H1 (cell line): Measurements from ENCODE around the gene KCNQ1. TPM values are rescaled to one million over a fixed set of nuclear protein-coding genes. Genes with fewer than 3 reads are reported as not detected.

Source experiments
- CTCF ChIA-PET: fragments of 300-600 bp; sonication (Branson Sonifier 250); formaldehyde crosslinking; loops from one replicate; lab custom pipeline; 2021; ENCODE audit not compliant: partially characterized antibody; lab: Charles Lee
- POLR2A ChIA-PET: fragments of 300-600 bp; sonication (Branson Sonifier 250); formaldehyde crosslinking; loops from one replicate; lab custom pipeline; 2021; ENCODE audit warnings: inconsistent platforms; ENCODE audit not compliant: partially characterized antibody; lab: Charles Lee
- DNase-seq, 2 experiments: peaks; one replicate each; pipeline versions ENCODE4 v3.0.0 to v3.0.0-alpha.2; 2010 to 2022; ENCODE audit warnings: low spot score in 2 of 2, low read depth in 1 of 2, mixed read lengths in 1 of 2
- FAIRE-seq: peaks from 2 replicates; lab custom pipeline; 2011; peaks lifted over from hg19 to GRCh38; lab: Jason Lieb, UNC
- H2AFZ ChIP-seq: 2 replicates; pipeline ENCODE4 v1.8.1; 2012; ENCODE audit warnings: low read length, inconsistent platforms
- H2AK5ac ChIP-seq: 2 replicates; pipeline ENCODE4 v1.6.1; 2013; ENCODE audit warnings: low read depth, low read length
- H2BK120ac ChIP-seq: replicated peaks from 2 replicates; pipeline ENCODE3; 2013; ENCODE audit warnings: low read depth, low read length, inconsistent platforms
- H2BK12ac ChIP-seq: 2 replicates; pipeline ENCODE4 v1.6.1; 2013; ENCODE audit warnings: low read depth, low read length
- H2BK15ac ChIP-seq: 2 replicates; pipeline ENCODE4 v1.6.1; 2013; ENCODE audit warnings: low read length
- H2BK20ac ChIP-seq: 2 replicates; pipeline ENCODE4 v1.6.1; 2013; ENCODE audit warnings: low read length
- H2BK5ac ChIP-seq: 2 replicates; pipeline ENCODE4 v1.6.1; 2013; ENCODE audit warnings: low read depth, low read length
- H3K14ac ChIP-seq: 2 replicates; pipeline ENCODE4 v1.6.1; 2013; ENCODE audit warnings: inconsistent platforms; ENCODE audit not compliant: insufficient read length
- H3K18ac ChIP-seq: 2 replicates; pipeline ENCODE4 v1.6.1; 2013; ENCODE audit warnings: low read length; ENCODE audit errors: extremely low read depth
- H3K23ac ChIP-seq: 2 replicates; pipeline ENCODE4 v1.6.1; 2013; ENCODE audit warnings: inconsistent platforms; ENCODE audit not compliant: insufficient read length
- H3K23me2 ChIP-seq: 2 replicates; pipeline ENCODE4 v1.6.1; 2013; ENCODE audit warnings: low read depth, low read length
- H3K27ac ChIP-seq: 2 replicates; pipeline ENCODE4 v1.6.1; 2011; ENCODE audit warnings: low read depth, low read length, inconsistent platforms
- H3K27me3 ChIP-seq, 4 experiments: replicated peaks in 1 of 4; 1 replicate in 1 of 4; 2 replicates in 3 of 4; pipeline versions ENCODE4 v1.6.1 to v1.8.1; 2011 to 2013; ENCODE audit warnings: low read length in 3 of 4, mild to moderate bottlenecking in 3 of 4, inconsistent platforms in 2 of 4, mixed read lengths in 2 of 4, moderate library complexity in 1 of 4; ENCODE audit not compliant: control insufficient read depth in 3 of 4, insufficient read depth in 3 of 4; ENCODE audit errors: extremely low read depth in 1 of 4
- H3K36me3 ChIP-seq, 4 experiments: 2 replicates each; pipeline versions ENCODE4 v1.6.1 to v1.8.1; 2011 to 2013; ENCODE audit warnings: mild to moderate bottlenecking in 4 of 4, low read length in 3 of 4, moderate library complexity in 2 of 4, control low read depth in 1 of 4, inconsistent platforms in 1 of 4; ENCODE audit not compliant: insufficient read depth in 4 of 4, control insufficient read depth in 2 of 4
- H3K4ac ChIP-seq: replicated peaks from 2 replicates; pipeline ENCODE3; 2013; ENCODE audit warnings: low read length, low read depth, mixed read lengths, inconsistent platforms; ENCODE audit not compliant: insufficient read length
- H3K4me1 ChIP-seq, 4 experiments: replicated peaks in 1 of 4; 1 replicate in 1 of 4; 2 replicates in 3 of 4; pipeline versions ENCODE4 v1.6.1 to v1.8.1; 2011 to 2013; ENCODE audit warnings: low read length in 3 of 4, inconsistent platforms in 2 of 4, mixed read lengths in 1 of 4; ENCODE audit not compliant: insufficient read depth in 4 of 4, control insufficient read depth in 3 of 4
- H3K4me2 ChIP-seq, 2 experiments: 2 replicates each; pipeline versions ENCODE4 v1.6.1 to v1.8.1; 2011 to 2013; ENCODE audit warnings: low read depth in 2 of 2, low read length in 2 of 2, control low read depth in 1 of 2, inconsistent platforms in 1 of 2, mild to moderate bottlenecking in 1 of 2; ENCODE audit not compliant: insufficient read depth in 1 of 2
- H3K4me3 ChIP-seq, 4 experiments: fragments of 200-600, 300-600 bp in 1 of 4; sonication (generic), shearing (Covaris generic), sonication (Bioruptor Twin) in 1 of 4; 2 replicates each; pipeline versions ENCODE4 v1.5.1 to v1.8.1; 2011 to 2016; ENCODE audit warnings: low read length in 4 of 4, low read depth in 3 of 4, control low read depth in 2 of 4, inconsistent platforms in 2 of 4, mild to moderate bottlenecking in 2 of 4, mixed read lengths in 1 of 4, moderate library complexity in 1 of 4; ENCODE audit not compliant: insufficient read depth in 2 of 4; ENCODE audit errors: extremely low read depth in 1 of 4
- H3K56ac ChIP-seq: replicated peaks from 2 replicates; pipeline ENCODE3; 2013; ENCODE audit warnings: low read depth, mild to moderate bottlenecking, mixed read lengths, low read length, inconsistent platforms; ENCODE audit not compliant: insufficient read length
- H3K79me1 ChIP-seq: 2 replicates; pipeline ENCODE4 v1.6.1; 2013; ENCODE audit warnings: low read depth, low read length, control low read depth
- H3K79me2 ChIP-seq, 2 experiments: 2 replicates each; pipeline versions ENCODE4 v1.6.1 to v1.8.1; 2012 to 2013; ENCODE audit warnings: low read length in 2 of 2, mild to moderate bottlenecking in 2 of 2, inconsistent platforms in 1 of 2; ENCODE audit not compliant: insufficient read depth in 2 of 2, control insufficient read depth in 1 of 2
- H3K9ac ChIP-seq, 4 experiments: replicated peaks in 1 of 4; 1 replicate in 1 of 4; 2 replicates in 3 of 4; pipeline versions ENCODE4 v1.6.1 to v1.8.1; 2011 to 2013; ENCODE audit warnings: low read depth in 3 of 4, low read length in 3 of 4, control low read depth in 2 of 4, mild to moderate bottlenecking in 2 of 4, moderate library complexity in 2 of 4, inconsistent platforms in 1 of 4; ENCODE audit errors: extremely low read depth in 1 of 4
- H3K9me3 ChIP-seq, 2 experiments: 2 replicates each; pipeline versions ENCODE4 v1.6.1 to v1.8.1; 2012 to 2013; ENCODE audit warnings: mild to moderate bottlenecking in 2 of 2, moderate library complexity in 2 of 2, control low read depth in 1 of 2, inconsistent platforms in 1 of 2, low read depth in 1 of 2, low read length in 1 of 2, mixed read lengths in 1 of 2; ENCODE audit not compliant: insufficient read depth in 2 of 2
- H4K20me1 ChIP-seq, 2 experiments: replicated peaks in 1 of 2; 2 replicates each; pipeline versions ENCODE3 to v1.8.1; 2011 to 2013; ENCODE audit warnings: inconsistent platforms in 2 of 2, low read length in 2 of 2, mild to moderate bottlenecking in 1 of 2; ENCODE audit not compliant: insufficient read depth in 2 of 2, control insufficient read depth in 1 of 2
- H4K5ac ChIP-seq: 2 replicates; pipeline ENCODE4 v1.6.1; 2013; ENCODE audit warnings: low read length, low read depth, mixed read lengths, inconsistent platforms; ENCODE audit not compliant: insufficient read length
- H4K8ac ChIP-seq: 2 replicates; pipeline ENCODE4 v1.8.0; 2013; ENCODE audit warnings: mild to moderate bottlenecking, moderate library complexity, low read length, inconsistent platforms; ENCODE audit not compliant: insufficient read depth; ENCODE audit errors: extremely low read depth
- H4K91ac ChIP-seq: replicated peaks from 2 replicates; pipeline ENCODE3; 2013; ENCODE audit warnings: low read length, mixed read lengths, inconsistent platforms; ENCODE audit not compliant: insufficient read length
- ASH2L ChIP-seq: fragments of 200-600, 300-600 bp; sonication (generic); IDR thresholded peaks from one replicate; pipeline ENCODE4 v1.7.1; 2017; ENCODE audit warnings: low read length
- ATF2 ChIP-seq: IDR thresholded peaks from 2 replicates; pipeline ENCODE4 v1.6.1; 2012; ENCODE audit warnings: low read length, inconsistent platforms
- JUN ChIP-seq: IDR thresholded peaks from 2 replicates; pipeline ENCODE4 v1.6.1; 2011; ENCODE audit warnings: low read depth, mild to moderate bottlenecking, improper control_type of control experiment, low read length
- KDM1A ChIP-seq: fragments of 200-600, 300-600 bp; sonication (generic); IDR thresholded peaks from 2 replicates; pipeline ENCODE4 v1.7.1; 2016; ENCODE audit warnings: mild to moderate bottlenecking, low read length, borderline replicate concordance
- RAD21 ChIP-seq, 2 experiments: IDR thresholded peaks in 1 of 2; conservative IDR thresholded peaks in 1 of 2; 2 replicates each; pipeline ENCODE4 v1.6.1; 2011; ENCODE audit warnings: low read depth in 2 of 2, low read length in 2 of 2, improper control_type of control experiment in 1 of 2, inconsistent platforms in 1 of 2, mild to moderate bottlenecking in 1 of 2, moderate library complexity in 1 of 2
- RBBP5 ChIP-seq: IDR thresholded peaks from 2 replicates; pipeline ENCODE4 v1.7.1; 2012; ENCODE audit warnings: low read depth, mild to moderate bottlenecking, inconsistent platforms, low read length, moderate library complexity, borderline replicate concordance
- RXRA ChIP-seq: IDR thresholded peaks from 2 replicates; pipeline ENCODE4 v1.6.1; 2011; ENCODE audit warnings: low read depth, mild to moderate bottlenecking, low read length, moderate library complexity; ENCODE audit not compliant: insufficient read depth
- SP4 ChIP-seq: IDR thresholded peaks from 2 replicates; pipeline ENCODE4 v1.6.1; 2012; ENCODE audit warnings: low read length, inconsistent platforms
- TAF1 ChIP-seq: IDR thresholded peaks from 2 replicates; pipeline ENCODE4 v1.6.1; 2011; ENCODE audit warnings: mild to moderate bottlenecking, low read depth, low read length
- YY1 ChIP-seq: IDR thresholded peaks from 2 replicates; pipeline ENCODE4 v1.6.1; 2011; ENCODE audit warnings: low read depth, mild to moderate bottlenecking, low read length
- ZNF274 ChIP-seq: IDR thresholded peaks from 2 replicates; pipeline ENCODE4 v1.7.0; 2012; ENCODE audit warnings: low read length, borderline replicate concordance; ENCODE audit errors: extremely low read depth
- WGBS, 2 experiments: shearing (Covaris generic) in 1 of 2; methylation state at CpG; one replicate each; pipeline versions ENCODE4 v1.1.6 to v1.1.7; 2013 to 2015; ENCODE audit warnings: low lambda C conversion rate in 2 of 2, mixed read lengths in 2 of 2, inconsistent platforms in 1 of 2, low coverage in 1 of 2, missing lambda C conversion rate in 1 of 2; ENCODE audit not compliant: insufficient replicate concordance in 2 of 2, insufficient coverage in 1 of 2, insufficient read length in 1 of 2; ENCODE audit errors: extremely low coverage in 1 of 2, missing lambda C conversion rate in 1 of 2; 5-methylcytosine and 5-hydroxymethylcytosine counted together
- polyA plus RNA-seq, 7 experiments: library from polyadenylated mRNA; depleted of rRNA in 3 of 7; stranded (reverse) in 5 of 7; unstranded in 2 of 7; fragments of >200 nt in 5 of 7; fragments of 200-250 nt in 2 of 7; gene quantifications; 1 replicate in 5 of 7; 2 replicates in 1 of 7; 4 replicates in 1 of 7; pipeline versions ENCODE4 v1.2.1 to v1.2.3, GENCODE V29; 2011 to 2013; ENCODE audit warnings: missing spikeins in 2 of 7, mixed read lengths in 2 of 7
- total RNA-seq: library from RNA; stranded (reverse); fragmentation: NEBNext Ultra II Directional; extraction: Animal tissue kit (Norgen Biotek cat#: 25700); gene quantifications from 2 replicates; pipeline ENCODE4 v1.2.1, GENCODE V29; 2021

KCNQ1 gene
- total and polyA plus RNA-seq, 2 of the 8 experiments (the other 6 are each of a cell fraction or from before 2014, with no cell fraction given): 1.9 to 2.0 TPM

GRCh38 chr11:2460540-2461252, 15.9 kb downstream of the KCNQ1 start:
- H2BK5ac ChIP-seq: no peak overlapping the region
- no peaks in the 10 kb centered on the region for H3K23me2 ChIP-seq
- no peak overlapping the region for H2BK120ac ChIP-seq
- H3K9ac ChIP-seq: no peak overlapping the region
- FAIRE-seq: no peak
- no peak overlapping the region for H4K8ac ChIP-seq
- H2BK12ac ChIP-seq: no peak overlapping the region
- H3K4ac ChIP-seq: no peak overlapping the region
- H3K14ac ChIP-seq: no peak overlapping the region
- no peaks in the 10 kb centered on the region for H4K20me1 ChIP-seq
- H3K18ac ChIP-seq: no peak overlapping the region
- H3K79me1 ChIP-seq: no peaks in the 10 kb centered on the region
- H2BK15ac ChIP-seq: no peak overlapping the region
- peak in 1 of 2 experiments; percentile 37 for DNase-seq
- peaks cover 0 to 23% (median 9%) of the 10 kb centered on the region in 4 experiments; a peak in 6 of 7 replicates for H3K27me3 ChIP-seq
- ChIA-PET CTCF (interaction anchor here (0.6 to 1.6 kb wide), 3 partner anchors 41 to 44 kb away, joined by 3 to 4 read pairs (median 3); no protein-coding TSS in a partner anchor), POLR2A (interaction anchor here (1.2 kb wide), 1 partner anchor 14 kb away, joined by 3 read pairs; no protein-coding TSS in a partner anchor)
- H3K4me2 ChIP-seq: no peak overlapping the region
- H2AK5ac ChIP-seq: no peak overlapping the region
- H3K56ac ChIP-seq: no peak overlapping the region
- H2BK20ac ChIP-seq: no peak overlapping the region
- H3K4me1 ChIP-seq: no peaks in the 10 kb centered on the region
- H4K5ac ChIP-seq: no peak overlapping the region
- 85% methylated on average over 11 of the region's 15 CpGs; no CpG with 5 or more reads in 1 of the 2 experiments for WGBS, 2 experiments
- H3K27ac ChIP-seq: no peak overlapping the region
- H3K79me2 ChIP-seq: no peaks in the 10 kb centered on the region
- H3K4me3 ChIP-seq: no peak overlapping the region
- no peak overlapping the region for H3K23ac ChIP-seq
- H3K9me3 ChIP-seq: no peaks in the 10 kb centered on the region
- no peak overlapping the region for H4K91ac ChIP-seq
- no peak overlapping the region for H2AFZ ChIP-seq
- no peaks in the 10 kb centered on the region for H3K36me3 ChIP-seq
- TF ChIP-seq KDM1A (no peak), RBBP5 (no peak), JUN (no peak), RAD21 (IDR thresholded peaks at IDR 0.05 in 1 of 2, conservative IDR thresholded peaks at IDR 0.05 in 1 of 2; ENCODE audit: low read depth in 2 of 2, low read length in 2 of 2) (no peak), ATF2 (no peak), ZNF274 (no peak), ASH2L (no peak), TAF1 (no peak), SP4 (no peak), RXRA (no peak), YY1 (no peak)
